B cell (primary cell): Measurements from ENCODE around the gene ATXN1. TPM values are rescaled to one million over a fixed set of nuclear protein-coding genes. Genes with fewer than 3 reads are reported as not detected.

Experiments
- ATAC-seq: fragments of 200-7000 bp; cut with Tn5 transposase; one replicate; pipeline ENCODE4 v1.10.0; 2021; ENCODE audit warnings: low read depth, mild to moderate bottlenecking, moderate number of reproducible peaks, moderate library complexity
- CTCF ChIA-PET: fragments of 350-600 bp; sonication (Branson Sonifier 250); formaldehyde crosslinking; loops from one replicate; lab custom pipeline; 2021; ENCODE audit warnings: antibody characterized with exemption, inconsistent platforms; lab: Charles Lee
- POLR2A ChIA-PET: fragments of 350-600 bp; sonication (Branson Sonifier 250); formaldehyde crosslinking; loops from one replicate; lab custom pipeline; 2021; ENCODE audit warnings: antibody characterized with exemption; lab: Charles Lee
- DNase-seq: peaks from one replicate; pipeline ENCODE4 v3.0.0; 2013
- H2AFZ ChIP-seq: 2 replicates; pipeline ENCODE4 v1.6.1; 2012; ENCODE audit warnings: mild to moderate bottlenecking, low read depth, low read length; ENCODE audit not compliant: insufficient read depth, poor library complexity, severe bottlenecking
- H3K27ac ChIP-seq, 2 donors: 1 replicate in 1 of 2; 2 replicates in 1 of 2; pipeline ENCODE4 v1.5.1; 2012 to 2013; ENCODE audit warnings: low read length in 2 of 2, mild to moderate bottlenecking in 2 of 2, moderate library complexity in 1 of 2
- H3K27me3 ChIP-seq, 4 experiments: fragments of 200-600 bp in 1 of 4; sonication (generic) in 1 of 4; replicated peaks in 1 of 4; 1 replicate in 2 of 4; 2 replicates in 2 of 4; pipeline versions ENCODE4 v1.6.1 to v1.7.0; 2013 to 2016; ENCODE audit warnings: low read length in 3 of 4, mild to moderate bottlenecking in 2 of 4, mixed read lengths in 1 of 4, moderate library complexity in 1 of 4; ENCODE audit not compliant: insufficient read depth in 4 of 4, control insufficient read depth in 3 of 4; ENCODE audit errors: control extremely low read depth in 1 of 4
- H3K36me3 ChIP-seq, 2 experiments: replicated peaks in 1 of 2; 1 replicate in 1 of 2; 2 replicates in 1 of 2; pipeline versions ENCODE4 v1.6.1 to v1.7.1; 2013; ENCODE audit warnings: low read length in 1 of 2; ENCODE audit not compliant: insufficient read depth in 2 of 2, control insufficient read depth in 1 of 2; ENCODE audit errors: control extremely low read depth in 1 of 2, extremely low read depth in 1 of 2
- H3K4me1 ChIP-seq, 2 donors: fragments of 200-600 bp in 1 of 2; sonication (generic) in 1 of 2; 1 replicate in 1 of 2; 2 replicates in 1 of 2; pipeline versions ENCODE4 v1.5.1 to v1.6.1; 2013 to 2017; ENCODE audit warnings: low read length in 2 of 2; ENCODE audit not compliant: control insufficient read depth in 2 of 2, insufficient read depth in 2 of 2
- H3K4me2 ChIP-seq: replicated peaks from 2 replicates; pipeline ENCODE3; 2012; ENCODE audit warnings: mild to moderate bottlenecking, low read depth, low read length; ENCODE audit not compliant: poor library complexity, severe bottlenecking
- H3K4me3 ChIP-seq, 5 experiments: fragments of 200-600 bp in 1 of 5; sonication (generic) in 1 of 5; 1 replicate in 3 of 5; 2 replicates in 2 of 5; pipeline versions ENCODE4 v1.5.1 to v1.7.0; 2011 to 2016; ENCODE audit warnings: low read length in 4 of 5, mild to moderate bottlenecking in 4 of 5, low read depth in 2 of 5, control low read depth in 1 of 5, moderate library complexity in 1 of 5; ENCODE audit not compliant: insufficient read depth in 1 of 5; ENCODE audit errors: control extremely low read depth in 1 of 5, extremely low read depth in 1 of 5
- H3K79me2 ChIP-seq: fragments of 200-600 bp; sonication (generic); one replicate; pipeline ENCODE4 v1.6.0; 2016; ENCODE audit warnings: low read length; ENCODE audit not compliant: control insufficient read depth, insufficient read depth
- H3K9ac ChIP-seq: fragments of 200-600 bp; sonication (generic); 2 replicates; pipeline ENCODE4 v1.6.1; 2017; ENCODE audit warnings: mild to moderate bottlenecking, low read length, moderate library complexity
- H3K9me3 ChIP-seq, 3 donors: one replicate each; pipeline versions ENCODE4 v1.6.1 to v1.7.1; 2013; ENCODE audit warnings: low read length in 2 of 3; ENCODE audit not compliant: control insufficient read depth in 2 of 3, insufficient read depth in 1 of 3; ENCODE audit errors: control extremely low read depth in 1 of 3
- H4K20me1 ChIP-seq: 2 replicates; pipeline ENCODE4 v1.6.0; 2012; ENCODE audit warnings: mild to moderate bottlenecking, low read length; ENCODE audit not compliant: insufficient read depth, control insufficient read depth, poor library complexity, severe bottlenecking
- H3K27ac Mint-ChIP-seq: one replicate; pipeline ENCODE4 v1.8.0; 2021; ENCODE audit warnings: mixed read lengths
- H3K27me3 Mint-ChIP-seq: one replicate; pipeline ENCODE4 v1.8.0; 2021; ENCODE audit warnings: mixed read lengths
- H3K4me1 Mint-ChIP-seq: one replicate; pipeline ENCODE4 v1.8.0; 2021; ENCODE audit warnings: mixed read lengths
- H3K4me3 Mint-ChIP-seq: one replicate; pipeline ENCODE4 v1.8.0; 2021; ENCODE audit warnings: mixed read lengths
- H3K9me3 Mint-ChIP-seq: one replicate; pipeline ENCODE4 v1.8.0; 2022; ENCODE audit warnings: mixed read lengths; ENCODE audit not compliant: insufficient read depth
- CTCF ChIP-seq: fragments of 200-600 bp; IDR thresholded peaks from one replicate; pipeline ENCODE4 v1.8.0; 2022; ENCODE audit warnings: antibody characterized with exemption, mild to moderate bottlenecking
- EZH2 ChIP-seq: IDR thresholded peaks from 2 replicates; pipeline ENCODE4 v1.6.1; 2012; ENCODE audit warnings: borderline replicate concordance, low read depth, mild to moderate bottlenecking, moderate library complexity, low read length; ENCODE audit not compliant: insufficient read depth, poor library complexity, severe bottlenecking
- WGBS: methylation state at CpG from one replicate; pipeline ENCODE4 v1.1.5; 2013; ENCODE audit warnings: missing lambda C conversion rate; ENCODE audit not compliant: insufficient coverage; 5-methylcytosine and 5-hydroxymethylcytosine counted together
- intact Hi-C: fragments of 100-400 bp; cut with micrococcal nuclease; formaldehyde crosslinking; loops from one replicate; pipeline ENCODE4 v1.10.0; 2022
- polyA plus RNA-seq: library from polyadenylated mRNA; depleted of rRNA; stranded (reverse); fragments of >200 nt; gene quantifications from 2 replicates; pipeline ENCODE4 v1.2.3, GENCODE V29; 2012
- total RNA-seq, 2 donors: library from RNA; stranded (reverse); fragments of 120-200 nt in 1 of 2; gene quantifications; 1 replicate in 1 of 2; 2 replicates in 1 of 2; pipeline versions ENCODE4 v1.2.3 to v1.2.4, GENCODE V29; 2013 to 2022

The ATXN1 gene
- total and polyA plus RNA-seq, 2 donors (not counting 1 experiment from before 2014, with no cell fraction given) = 5.7 to 63.8 TPM

- H3K27me3 ChIP-seq = no peaks in the 10 kb centered on the region
- CTCF ChIA-PET = interaction anchor here (0.6 to 1.5 kb wide), 3 partner anchors 10 to 62 kb away, joined by 3 to 5 read pairs (median 3); no protein-coding TSS in a partner anchor
- no peaks in the 10 kb centered on the region for H3K36me3 ChIP-seq
- no peak overlapping the region for H3K4me2 ChIP-seq
- H4K20me1 ChIP-seq = no peaks in the 10 kb centered on the region
- no peaks in the 10 kb centered on the region for H3K9me3 Mint-ChIP-seq
- ATAC-seq = no peak
- no peak overlapping the region for H2AFZ ChIP-seq
- H3K79me2 ChIP-seq = no peaks in the 10 kb centered on the region
- H3K4me3 ChIP-seq = no peak overlapping the region
- no peaks in the 10 kb centered on the region for H3K27me3 Mint-ChIP-seq
- POLR2A ChIA-PET = no interaction called here
- DNase-seq = no peak
- peak overlapping the region in 1 of 2 donors; percentile 9 for H3K27ac ChIP-seq
- peaks cover 19 to 30% of the 10 kb centered on the region in 2 donors for H3K4me1 ChIP-seq
- peaks cover 52% of the 10 kb centered on the region for H3K4me1 Mint-ChIP-seq
- H3K9me3 ChIP-seq = peaks cover 0 to 2% (median 1%) of the 10 kb centered on the region in 3 donors
- no peak overlapping the region for H3K9ac ChIP-seq
- H3K4me3 Mint-ChIP-seq = peak overlapping the region; percentile 13
- WGBS = 70% methylated on average over 7 of the region's 8 CpGs
- intact Hi-C loops = loop anchor here (10.0 kb wide), 2 partner anchors 109 to 261 kb away; no protein-coding TSS in a partner anchor
- peak overlapping the region; percentile 10 for H3K27ac Mint-ChIP-seq
- TF ChIP-seq CTCF (no peak), EZH2 (no peak)
Observed at GRCh38 chr6:16595514-16596120, 165.6 kb downstream of the ATXN1 start.

GRCh38 chr6:16594849-16595248, 166.4 kb downstream of the ATXN1 start:
- no peak for TF ChIP-seq EZH2
- TF ChIP-seq CTCF = no peak
- H3K9me3 Mint-ChIP-seq = no peaks in the 10 kb centered on the region
- Histone ChIP-seq H3K27me3 (no peaks in the 10 kb centered on the region), H3K79me2 (no peaks in the 10 kb centered on the region), H3K27ac (no peak overlapping the region), H3K9me3 (peaks cover 0 to 2% (median 1%) of the 10 kb centered on the region in 3 donors), H3K4me1 (peaks cover 19 to 30% of the 10 kb centered on the region in 2 donors), H4K20me1 (no peaks in the 10 kb centered on the region), H3K4me3 (no peak overlapping the region), H2AFZ (no peak overlapping the region), H3K36me3 (no peaks in the 10 kb centered on the region), H3K9ac (no peak overlapping the region), H3K4me2 (peak overlapping the region; percentile 0)
- no peak for DNase-seq
- H3K4me3 Mint-ChIP-seq = peak overlapping the region; percentile 40
- intact Hi-C loops = loop anchor here (5.0 to 10.0 kb wide), 3 partner anchors 110 to 260 kb away; partner anchors contain the start of gene ATXN1
- H3K4me1 Mint-ChIP-seq = peaks cover 48% of the 10 kb centered on the region
- ATAC-seq = no peak
- no CpG with 5 or more reads among the region's 5 CpGs for WGBS
- no peak overlapping the region for H3K27ac Mint-ChIP-seq
- POLR2A ChIA-PET = no interaction called here
- CTCF ChIA-PET = no interaction called here
- H3K27me3 Mint-ChIP-seq = no peaks in the 10 kb centered on the region
